ENCODE measurements around the gene SP8. TPM values are rescaled to one million over a fixed set of nuclear protein-coding genes. Genes with fewer than 3 reads are reported as not detected.

SP8 gene
- total and polyA plus RNA-seq, 11 donors, result not detected

- DNase-seq, result no peak
- no peaks in the 10 kb centered on the region for H3K9me3 ChIP-seq
- H3K4me1 ChIP-seq, result peaks cover 0 to 23% (median 7%) of the 10 kb centered on the region in 12 donors
- intact Hi-C loops (cut with DNase I), result no loop called here
- TF ChIP-seq, protein P1, sequence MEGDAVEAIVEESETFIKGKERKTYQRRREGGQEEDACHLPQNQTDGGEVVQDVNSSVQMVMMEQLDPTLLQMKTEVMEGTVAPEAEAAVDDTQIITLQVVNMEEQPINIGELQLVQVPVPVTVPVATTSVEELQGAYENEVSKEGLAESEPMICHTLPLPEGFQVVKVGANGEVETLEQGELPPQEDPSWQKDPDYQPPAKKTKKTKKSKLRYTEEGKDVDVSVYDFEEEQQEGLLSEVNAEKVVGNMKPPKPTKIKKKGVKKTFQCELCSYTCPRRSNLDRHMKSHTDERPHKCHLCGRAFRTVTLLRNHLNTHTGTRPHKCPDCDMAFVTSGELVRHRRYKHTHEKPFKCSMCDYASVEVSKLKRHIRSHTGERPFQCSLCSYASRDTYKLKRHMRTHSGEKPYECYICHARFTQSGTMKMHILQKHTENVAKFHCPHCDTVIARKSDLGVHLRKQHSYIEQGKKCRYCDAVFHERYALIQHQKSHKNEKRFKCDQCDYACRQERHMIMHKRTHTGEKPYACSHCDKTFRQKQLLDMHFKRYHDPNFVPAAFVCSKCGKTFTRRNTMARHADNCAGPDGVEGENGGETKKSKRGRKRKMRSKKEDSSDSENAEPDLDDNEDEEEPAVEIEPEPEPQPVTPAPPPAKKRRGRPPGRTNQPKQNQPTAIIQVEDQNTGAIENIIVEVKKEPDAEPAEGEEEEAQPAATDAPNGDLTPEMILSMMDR (IDR thresholded peaks at IDR 0.05), result no peak
- no peak for TF ChIP-seq POLR2A (IDR thresholded peaks at IDR 0.05)
- no peaks in the 10 kb centered on the region for H3K36me3 ChIP-seq
- peak overlapping the region in 3 of 12 donors; percentile 43 to 58 (median 57) for H3K4me3 ChIP-seq
- WGBS, 4 donors, result 2 to 5% (median 3%) methylated on average over 19 of the region's 19 CpGs
- peaks cover 63 to 96% (median 83%) of the 10 kb centered on the region in 9 donors for H3K27me3 ChIP-seq
- H3K27ac ChIP-seq, result no peak overlapping the region
- no peak for ATAC-seq
Observed at GRCh38 chr7:20797042-20797461, 10.4 kb upstream of the SP8 start.

GRCh38 chr7:20796500-20796899 lies 9.8 kb upstream of the SP8 start:
- TF ChIP-seq, protein P1 (IDR thresholded peaks at IDR 0.05), result no peak
- TF ChIP-seq POLR2A (IDR thresholded peaks at IDR 0.05), result no peak
- ATAC-seq, result no peak
- no peak overlapping the region for H3K27ac ChIP-seq
- no peaks in the 10 kb centered on the region for H3K9me3 ChIP-seq
- no peak for DNase-seq
- peaks cover 63 to 98% (median 84%) of the 10 kb centered on the region in 9 donors for H3K27me3 ChIP-seq
- 9 to 18% (median 12%) methylated on average over 6 of the region's 6 CpGs for WGBS, 4 donors
- intact Hi-C loops (cut with DNase I), result no loop called here
- H3K4me1 ChIP-seq, result peaks cover 0 to 23% (median 7%) of the 10 kb centered on the region in 12 donors
- H3K4me3 ChIP-seq, result no peak overlapping the region
- H3K36me3 ChIP-seq, result no peaks in the 10 kb centered on the region

DNA sequence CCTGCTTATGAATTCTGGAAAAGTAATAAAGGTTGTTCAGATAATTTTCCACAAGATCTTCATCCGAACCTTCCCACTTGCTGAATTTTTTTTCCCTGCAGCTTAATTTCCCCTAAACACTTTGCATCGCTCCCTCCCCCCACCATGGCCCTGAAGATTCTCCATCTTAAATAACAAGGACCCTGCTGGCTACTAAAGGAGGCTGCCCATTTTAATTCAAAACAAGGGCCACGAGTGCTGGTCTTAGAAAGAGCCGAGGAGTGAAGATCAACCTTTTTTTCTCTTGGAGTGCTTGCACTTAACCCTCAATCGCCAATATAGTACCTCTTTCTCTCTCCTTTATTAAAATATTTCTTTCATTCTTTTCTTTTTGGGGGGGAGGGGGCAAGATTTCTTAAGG lies 9.2 kb upstream of the SP8 start:
- DNase-seq, result no peak
- whole genome bisulfite sequencing, 4 donors, result 6 to 13% (median 8%) methylated on average over 5 of the region's 5 CpGs
- no peaks in the 10 kb centered on the region for H3K9me3 ChIP-seq
- no peaks in the 10 kb centered on the region for H3K36me3 ChIP-seq
- ATAC-seq, result no peak
- no peak overlapping the region for H3K27ac ChIP-seq
- intact Hi-C loops (cut with DNase I), result no loop called here
- no peak overlapping the region for H3K4me3 ChIP-seq
- TF ChIP-seq, protein P1 (IDR thresholded peaks at IDR 0.05), result no peak
- TF ChIP-seq POLR2A (IDR thresholded peaks at IDR 0.05), result no peak
- peaks cover 66 to 98% (median 89%) of the 10 kb centered on the region in 9 donors for H3K27me3 ChIP-seq
- H3K4me1 ChIP-seq, result peaks cover 0 to 26% (median 7%) of the 10 kb centered on the region in 12 donors

- H3K4me1 ChIP-seq, result peaks cover 0 to 28% (median 7%) of the 10 kb centered on the region in 12 donors
- 16 to 22% (median 16%) methylated on average over 10 of the region's 10 CpGs for WGBS, 4 donors
- no peak for DNase-seq
- peaks cover 69 to 98% (median 93%) of the 10 kb centered on the region in 9 donors for H3K27me3 ChIP-seq
- no peak overlapping the region for H3K27ac ChIP-seq
- TF ChIP-seq, protein P1 (IDR thresholded peaks at IDR 0.05), result no peak
- no peak for TF ChIP-seq POLR2A (IDR thresholded peaks at IDR 0.05)
- ATAC-seq, result no peak
- intact Hi-C loops (cut with DNase I), result no loop called here
- H3K9me3 ChIP-seq, result no peaks in the 10 kb centered on the region
- no peaks in the 10 kb centered on the region for H3K36me3 ChIP-seq
- no peak overlapping the region for H3K4me3 ChIP-seq
Observed at GRCh38 chr7:20795361-20795760, 8.7 kb upstream of the SP8 start.

Data from heart left ventricle (tissue), 16 donors.